Endothelial cell of umbilical vein (primary cell): ENCODE measurements around the gene FTSJ1. TPM values are rescaled to one million over a fixed set of nuclear protein-coding genes. Genes with fewer than 3 reads are reported as not detected.

Source experiments
- BruUV-seq: library from RNA; stranded (reverse); fragments of 400-500 nt; replicated peaks from 2 replicates; lab custom pipeline; 2021; lab: Mats Ljungman, UMichigan
- CTCF ChIA-PET: fragments of 300-600, 350-600 bp; sonication (Branson Sonifier 250); formaldehyde crosslinking; loops from one replicate; lab custom pipeline; 2021; ENCODE audit warnings: antibody characterized with exemption, inconsistent platforms; lab: Charles Lee
- POLR2A ChIA-PET: fragments of 300-600, 350-600 bp; sonication (Branson Sonifier 250); formaldehyde crosslinking; loops from one replicate; lab custom pipeline; 2021; ENCODE audit warnings: antibody characterized with exemption, inconsistent platforms; lab: Charles Lee
- DNase-seq: peaks from one replicate; pipeline ENCODE4 v3.0.0-alpha.2; 2011; ENCODE audit warnings: low read depth, low spot score
- FAIRE-seq: peaks from 2 replicates; lab custom pipeline; 2011; peaks lifted over from hg19 to GRCh38; lab: Jason Lieb, UNC
- H2AFZ ChIP-seq: 2 replicates; pipeline ENCODE4 v1.6.0; 2012; ENCODE audit warnings: low read depth, low read length, control low read depth, inconsistent platforms
- H3K27ac ChIP-seq: 2 replicates; pipeline ENCODE4 v1.5.1; 2011; ENCODE audit warnings: low read depth, mild to moderate bottlenecking, control low read depth, low read length, moderate library complexity; ENCODE audit not compliant: insufficient read depth
- H3K27me3 ChIP-seq, 2 experiments: 2 replicates each; pipeline versions ENCODE4 v1.6.0 to v1.6.1; 2011; ENCODE audit warnings: low read length in 2 of 2, mixed read lengths in 1 of 2; ENCODE audit not compliant: control insufficient read depth in 2 of 2, insufficient read depth in 2 of 2
- H3K36me3 ChIP-seq, 2 experiments: 2 replicates in 1 of 2; 3 replicates in 1 of 2; pipeline ENCODE4 v1.5.1; 2011; ENCODE audit warnings: low read length in 2 of 2, mild to moderate bottlenecking in 1 of 2, moderate library complexity in 1 of 2; ENCODE audit not compliant: control insufficient read depth in 2 of 2, insufficient read depth in 2 of 2; ENCODE audit errors: extremely low read depth in 1 of 2
- H3K4me1 ChIP-seq: 3 replicates; pipeline ENCODE4 v1.5.1; 2011; ENCODE audit warnings: mild to moderate bottlenecking, low read length; ENCODE audit not compliant: control insufficient read depth, insufficient read depth; ENCODE audit errors: extremely low read depth
- H3K4me2 ChIP-seq: 2 replicates; pipeline ENCODE4 v1.6.1; 2011; ENCODE audit warnings: low read length, control low read depth, mixed read lengths; ENCODE audit not compliant: insufficient read depth
- H3K4me3 ChIP-seq, 3 experiments: fragments of 200-600 bp in 1 of 3; sonication (generic), shearing (Covaris generic) in 1 of 3; replicated peaks in 1 of 3; 2 replicates each; pipeline ENCODE4 v1.5.1; 2011 to 2016; ENCODE audit warnings: control low read depth in 3 of 3, low read length in 3 of 3, mild to moderate bottlenecking in 2 of 3, inconsistent platforms in 1 of 3, low read depth in 1 of 3, moderate library complexity in 1 of 3; ENCODE audit not compliant: insufficient read depth in 1 of 3
- H3K79me2 ChIP-seq: 2 replicates; pipeline ENCODE4 v1.6.0; 2012; ENCODE audit warnings: low read length, inconsistent platforms; ENCODE audit not compliant: control insufficient read depth, insufficient read depth
- H3K9ac ChIP-seq: replicated peaks from 2 replicates; pipeline ENCODE3; 2011; ENCODE audit warnings: low read length, control low read depth; ENCODE audit not compliant: insufficient read depth; ENCODE audit errors: extremely low read depth
- H3K9me1 ChIP-seq: replicated peaks from 3 replicates; pipeline ENCODE4 v1.6.0; 2011; ENCODE audit warnings: mild to moderate bottlenecking, low read length; ENCODE audit not compliant: control insufficient read depth, insufficient read depth; ENCODE audit errors: extremely low read depth
- H3K9me3 ChIP-seq: replicated peaks from 2 replicates; pipeline ENCODE4 v1.5.1; 2012; ENCODE audit warnings: low read length, inconsistent platforms; ENCODE audit not compliant: control insufficient read depth, insufficient read depth
- H4K20me1 ChIP-seq: replicated peaks from 2 replicates; pipeline ENCODE3; 2011; ENCODE audit warnings: mild to moderate bottlenecking, low read length; ENCODE audit not compliant: control insufficient read depth, insufficient read depth; ENCODE audit errors: extremely low read depth
- CTCF ChIP-seq, 2 donors: IDR thresholded peaks; 1 replicate in 1 of 2; 2 replicates in 1 of 2; pipeline ENCODE4 v1.5.1; 2011; ENCODE audit warnings: low read length in 2 of 2, mild to moderate bottlenecking in 2 of 2, moderate library complexity in 2 of 2, control low read depth in 1 of 2, inconsistent platforms in 1 of 2, low read depth in 1 of 2; ENCODE audit not compliant: insufficient read depth in 1 of 2; ENCODE audit errors: extremely low read depth in 1 of 2
- EZH2 ChIP-seq: IDR thresholded peaks from 2 replicates; pipeline ENCODE4 v1.6.1; 2012; ENCODE audit warnings: borderline replicate concordance, low read depth, mild to moderate bottlenecking, moderate library complexity, low read length, inconsistent platforms; ENCODE audit not compliant: severe bottlenecking
- FOS ChIP-seq: IDR thresholded peaks from 2 replicates; pipeline ENCODE4 v1.6.1; 2011; ENCODE audit warnings: mild to moderate bottlenecking, low read length, moderate library complexity, borderline replicate concordance; ENCODE audit not compliant: insufficient read depth
- GATA2 ChIP-seq: IDR thresholded peaks from 2 replicates; pipeline ENCODE4 v1.7.0; 2011; ENCODE audit warnings: low read depth, mild to moderate bottlenecking, moderate library complexity, mixed read lengths, low read length; ENCODE audit not compliant: insufficient read length, insufficient read depth
- JUN ChIP-seq: IDR thresholded peaks from 2 replicates; pipeline ENCODE4 v1.6.1; 2011; ENCODE audit warnings: borderline replicate concordance, low read depth; ENCODE audit not compliant: insufficient read length, insufficient read depth
- MAX ChIP-seq: IDR thresholded peaks from 2 replicates; pipeline ENCODE4 v1.6.1; 2011; ENCODE audit not compliant: insufficient read depth, insufficient read length
- MYC ChIP-seq: IDR thresholded peaks from one replicate; pipeline ENCODE4 v1.6.1; 2011; ENCODE audit warnings: mild to moderate bottlenecking, low read depth, low read length
- POLR2A ChIP-seq: IDR thresholded peaks from 2 replicates; pipeline ENCODE4 v1.6.1; 2012; ENCODE audit warnings: low read depth, mild to moderate bottlenecking, control low read depth, low read length
- POLR2AphosphoS5 ChIP-seq: IDR thresholded peaks from 2 replicates; pipeline ENCODE4 v1.6.1; 2012; ENCODE audit warnings: low read depth, mild to moderate bottlenecking, control low read depth, low read length, moderate library complexity; ENCODE audit not compliant: insufficient read depth
- dilution Hi-C: fragments of 300-500 bp; cut with MboI; formaldehyde crosslinking; loops from one replicate; pipeline ENCODE4 v1.15.0; 2019; ENCODE audit warnings: low sequenced_read_pairs; ENCODE audit not compliant: extremely low pct_ligation_motif_present
- intact Hi-C: fragments of 100-400 bp; cut with micrococcal nuclease; formaldehyde crosslinking; loops from one replicate; pipeline ENCODE4 v1.10.0; 2022
- polyA plus RNA-seq, 4 experiments: library from polyadenylated mRNA; depleted of rRNA in 3 of 4; stranded (reverse) in 3 of 4; unstranded in 1 of 4; fragments of >200 nt; gene quantifications; 2 replicates each; pipeline versions ENCODE4 v1.2.1 to v1.2.3, GENCODE V29; 2011 to 2012; ENCODE audit warnings: missing spikeins in 1 of 4
- total RNA-seq: library from RNA; stranded (reverse); gene quantifications from 2 replicates; pipeline ENCODE4 v1.2.3, GENCODE V29; 2021

FTSJ1 gene
- total and polyA plus RNA-seq, 2 donors (not counting 3 experiments of a cell fraction or from before 2014, with no cell fraction given) = 59.9 to 63.9 TPM

- Histone ChIP-seq H3K9ac (no peak overlapping the region), H4K20me1 (no peaks in the 10 kb centered on the region), H3K9me1 (no peaks in the 10 kb centered on the region), H3K27ac (no peak overlapping the region), H3K4me3 (no peak overlapping the region), H2AFZ (no peak overlapping the region), H3K79me2 (no peaks in the 10 kb centered on the region), H3K4me1 (no peaks in the 10 kb centered on the region), H3K9me3 (no peaks in the 10 kb centered on the region), H3K27me3 (no peaks in the 10 kb centered on the region), H3K4me2 (no peak overlapping the region), H3K36me3 (no peaks in the 10 kb centered on the region)
- intact Hi-C loops (no loop called here), dilution Hi-C loops (no loop called here)
- ChIA-PET POLR2A (no interaction called here), CTCF (no interaction called here)
- no TSS peak for BruUV-seq
- TF ChIP-seq MAX (no peak), JUN (no peak), MYC (no peak), POLR2A (no peak), EZH2 (no peak), FOS (no peak), CTCF (IDR thresholded peaks at IDR 0.05; ENCODE audit: extremely low read depth in 1 of 2, insufficient read depth in 1 of 2, low read depth in 1 of 2, low read length in 2 of 2) (no peak), GATA2 (no peak), POLR2AphosphoS5 (no peak)
- FAIRE-seq (no peak), DNase-seq (no peak)
Observed at GRCh38 chrX:48460606-48461005, 15.4 kb upstream of the FTSJ1 start.
